H9 (cell line): ENCODE results near the gene ZNF77. TPM values are rescaled to one million over a fixed set of nuclear protein-coding genes. Genes with fewer than 3 reads are reported as not detected.

Experiments used
- DNase-seq: peaks from one replicate; pipeline ENCODE4 v3.0.0-alpha.2; 2017
- H2AFZ ChIP-seq: one replicate; pipeline ENCODE4 v1.6.1; 2013; ENCODE audit warnings: mild to moderate bottlenecking, low read length, control low read depth, moderate library complexity
- H2AK5ac ChIP-seq: 2 replicates; pipeline ENCODE4 v1.6.1; 2013; ENCODE audit warnings: low read length, control low read depth, mixed read lengths; ENCODE audit not compliant: insufficient read length
- H2BK120ac ChIP-seq: one replicate; pipeline ENCODE4 v1.6.1; 2013; ENCODE audit warnings: low read depth, mild to moderate bottlenecking, low read length, control low read depth, inconsistent platforms; ENCODE audit not compliant: poor library complexity, severe bottlenecking
- H2BK12ac ChIP-seq: 2 replicates; pipeline ENCODE4 v1.6.1; 2013; ENCODE audit warnings: low read length, control low read depth, mixed read lengths, low read depth; ENCODE audit not compliant: insufficient read length
- H2BK15ac ChIP-seq: 2 replicates; pipeline ENCODE4 v1.6.1; 2013; ENCODE audit warnings: low read depth, low read length, control low read depth
- H2BK20ac ChIP-seq: one replicate; pipeline ENCODE4 v1.6.1; 2013; ENCODE audit warnings: low read depth, mild to moderate bottlenecking, low read length, control low read depth, inconsistent platforms; ENCODE audit not compliant: poor library complexity, severe bottlenecking
- H2BK5ac ChIP-seq: 2 replicates; pipeline ENCODE4 v1.6.1; 2013; ENCODE audit warnings: low read length, control low read depth, mixed read lengths; ENCODE audit not compliant: insufficient read length
- H3K14ac ChIP-seq: 2 replicates; pipeline ENCODE4 v1.6.1; 2013; ENCODE audit warnings: low read length, control low read depth; ENCODE audit not compliant: insufficient read depth
- H3K18ac ChIP-seq: 2 replicates; pipeline ENCODE4 v1.6.1; 2013; ENCODE audit warnings: low read depth, mild to moderate bottlenecking, mixed read lengths, low read length, control low read depth; ENCODE audit not compliant: insufficient read length
- H3K23ac ChIP-seq: 2 replicates; pipeline ENCODE4 v1.6.1; 2013; ENCODE audit warnings: low read length, control low read depth, mixed read lengths, low read depth; ENCODE audit not compliant: insufficient read length
- H3K23me2 ChIP-seq: 2 replicates; pipeline ENCODE4 v1.6.1; 2013; ENCODE audit warnings: low read depth, mild to moderate bottlenecking, mixed read lengths, low read length, control low read depth; ENCODE audit not compliant: insufficient read length, poor library complexity, severe bottlenecking
- H3K27ac ChIP-seq: 2 replicates; pipeline ENCODE4 v1.5.1; 2013; ENCODE audit warnings: low read length, control low read depth, mixed read lengths, low read depth; ENCODE audit not compliant: insufficient read length
- H3K27me3 ChIP-seq: 2 replicates; pipeline ENCODE4 v1.6.1; 2013; ENCODE audit warnings: low read length, control low read depth, inconsistent platforms; ENCODE audit not compliant: insufficient read depth
- H3K4ac ChIP-seq: 2 replicates; pipeline ENCODE4 v1.6.1; 2013; ENCODE audit warnings: low read depth, mild to moderate bottlenecking, control low read depth, inconsistent platforms, low read length, moderate library complexity
- H3K4me1 ChIP-seq: 2 replicates; pipeline ENCODE4 v1.6.1; 2013; ENCODE audit warnings: low read length, control low read depth, inconsistent platforms; ENCODE audit not compliant: insufficient read depth
- H3K4me2 ChIP-seq: 2 replicates; pipeline ENCODE4 v1.6.1; 2013; ENCODE audit warnings: low read length, control low read depth, mixed read lengths; ENCODE audit not compliant: insufficient read length, insufficient read depth
- H3K56ac ChIP-seq: 2 replicates; pipeline ENCODE4 v1.6.1; 2013; ENCODE audit warnings: low read depth, mild to moderate bottlenecking, mixed read lengths, low read length, control low read depth; ENCODE audit not compliant: insufficient read length
- H3K79me1 ChIP-seq: 2 replicates; pipeline ENCODE4 v1.6.1; 2013; ENCODE audit warnings: low read depth, mild to moderate bottlenecking, moderate library complexity, low read length, control low read depth, inconsistent platforms; ENCODE audit not compliant: insufficient read depth, poor library complexity, severe bottlenecking
- H3K79me2 ChIP-seq: 2 replicates; pipeline ENCODE4 v1.6.1; 2013; ENCODE audit warnings: low read length, control low read depth, inconsistent platforms; ENCODE audit not compliant: insufficient read depth
- H3K9ac ChIP-seq: 2 replicates; pipeline ENCODE4 v1.6.1; 2013; ENCODE audit warnings: low read length, control low read depth, mixed read lengths; ENCODE audit not compliant: insufficient read length; ENCODE audit errors: extremely low read depth
- H3K9me3 ChIP-seq: one replicate; pipeline ENCODE4 v1.6.1; 2013; ENCODE audit warnings: low read depth, low read length, inconsistent platforms; ENCODE audit not compliant: control insufficient read depth
- H3T11ph ChIP-seq: one replicate; pipeline ENCODE4 v1.6.1; 2013; ENCODE audit warnings: mild to moderate bottlenecking, low read length, control low read depth, inconsistent platforms
- H4K20me1 ChIP-seq: one replicate; pipeline ENCODE4 v1.6.1; 2013; ENCODE audit not compliant: control insufficient read depth, insufficient read length, insufficient read depth
- H4K5ac ChIP-seq: 2 replicates; pipeline ENCODE4 v1.6.1; 2013; ENCODE audit warnings: low read depth, mild to moderate bottlenecking, mixed read lengths, low read length, control low read depth; ENCODE audit not compliant: insufficient read length
- H4K8ac ChIP-seq: replicated peaks from 2 replicates; pipeline ENCODE4 v1.6.1; 2013; ENCODE audit warnings: low read length, control low read depth, mixed read lengths, low read depth; ENCODE audit not compliant: insufficient read length
- H4K91ac ChIP-seq: 2 replicates; pipeline ENCODE4 v1.6.1; 2013; ENCODE audit warnings: low read depth, mild to moderate bottlenecking, moderate library complexity, mixed read lengths, low read length, control low read depth; ENCODE audit not compliant: insufficient read length
- H3K27ac Mint-ChIP-seq, 3 experiments: 2 replicates in 2 of 3; 3 replicates in 1 of 3; pipeline ENCODE4 v1.8.0; 2020 to 2021; ENCODE audit warnings: mixed read lengths in 3 of 3, mild to moderate bottlenecking in 1 of 3, moderate library complexity in 1 of 3
- H3K27me3 Mint-ChIP-seq: 2 replicates; pipeline ENCODE4 v1.8.0; 2021; ENCODE audit warnings: low read depth, mild to moderate bottlenecking, moderate library complexity, mixed read lengths
- H3K36me3 Mint-ChIP-seq, 3 experiments: 2 replicates in 2 of 3; 3 replicates in 1 of 3; pipeline ENCODE4 v1.8.0; 2020 to 2021; ENCODE audit warnings: low read depth in 3 of 3, mixed read lengths in 3 of 3; ENCODE audit not compliant: insufficient read depth in 1 of 3
- H3K4me1 Mint-ChIP-seq, 2 experiments: 2 replicates each; pipeline ENCODE4 v1.8.0; 2020; ENCODE audit warnings: mixed read lengths in 2 of 2
- H3K4me3 Mint-ChIP-seq, 2 experiments: 2 replicates in 1 of 2; 3 replicates in 1 of 2; pipeline ENCODE4 v1.8.0; 2020 to 2021; ENCODE audit warnings: mild to moderate bottlenecking in 2 of 2, mixed read lengths in 2 of 2, moderate library complexity in 1 of 2
- H3K9me3 Mint-ChIP-seq, 2 experiments: 2 replicates in 1 of 2; 3 replicates in 1 of 2; pipeline ENCODE4 v1.8.0; 2020; ENCODE audit warnings: mild to moderate bottlenecking in 2 of 2, mixed read lengths in 2 of 2, moderate library complexity in 1 of 2
- CTCF ChIP-seq: fragments of 200-600 bp; sonication (generic); conservative IDR thresholded peaks from 3 replicates; pipeline ENCODE4 v1.8.0; 2021; ENCODE audit warnings: antibody characterized with exemption, mild to moderate bottlenecking
- WGBS: extraction: QIAGEN DNeasy Blood & Tissue Kit; methylation state at CpG from one replicate; pipeline ENCODE4 v1.1.7; 2013; ENCODE audit warnings: missing lambda C conversion rate, low lambda C conversion rate, mixed read lengths; ENCODE audit not compliant: insufficient read length; ENCODE audit errors: extremely low coverage; 5-methylcytosine and 5-hydroxymethylcytosine counted together
- total RNA-seq: library from RNA; stranded (reverse); gene quantifications from 2 replicates; pipeline ENCODE4 v1.2.1, GENCODE V29; 2021

ZNF77 gene
- total RNA-seq, 1 experiment from 2014 or later = 4.6 TPM

- Histone ChIP-seq H3K4me2 (no peak overlapping the region), H3K79me2 (no peaks in the 10 kb centered on the region), H3T11ph (no peak overlapping the region), H3K79me1 (no peaks in the 10 kb centered on the region), H2BK15ac (no peak overlapping the region), H4K8ac (no peak overlapping the region), H2BK12ac (no peak overlapping the region), H3K4me1 (no peaks in the 10 kb centered on the region), H3K27ac (no peak overlapping the region), H2BK120ac (no peak overlapping the region), H3K18ac (no peak overlapping the region), H2AFZ (no peak overlapping the region), H3K9ac (no peak overlapping the region), H3K56ac (no peak overlapping the region), H2BK5ac (no peak overlapping the region), H3K9me3 (peaks cover 19% of the 10 kb centered on the region), H3K23me2 (no peaks in the 10 kb centered on the region), H3K23ac (no peak overlapping the region), H3K4ac (no peak overlapping the region), H2BK20ac (no peak overlapping the region), H4K20me1 (no peaks in the 10 kb centered on the region), H4K5ac (no peak overlapping the region), H3K14ac (no peak overlapping the region), H4K91ac (no peak overlapping the region), H2AK5ac (no peak overlapping the region), H3K27me3 (no peaks in the 10 kb centered on the region)
- Mint-ChIP-seq H3K27ac (no peak overlapping the region), H3K4me3 (no peak overlapping the region), H3K9me3 (peaks cover 27 to 55% of the 10 kb centered on the region in 2 experiments), H3K27me3 (no peaks in the 10 kb centered on the region; the same call in 1 of the 2 replicates), H3K4me1 (peaks cover 0 to under 1% of the 10 kb centered on the region in 2 experiments; a peak in 1 of 4 replicates), H3K36me3 (peaks cover 58 to 67% (median 59%) of the 10 kb centered on the region in 3 experiments)
- no peak for DNase-seq
- no peak for TF ChIP-seq CTCF
- no CpG with 5 or more reads among the region's 16 CpGs for WGBS
Observed at GRCh38 chr19:2917275-2918184, 27.2 kb downstream of the ZNF77 start.
